ENCODE data around the gene MED15.
"Not testable (repeated sequence)": the region's sequence is repeated elsewhere in the genome, so short reads cannot be mapped to it uniquely, and the experiment has no call there.

The MED15 gene

DNA sequence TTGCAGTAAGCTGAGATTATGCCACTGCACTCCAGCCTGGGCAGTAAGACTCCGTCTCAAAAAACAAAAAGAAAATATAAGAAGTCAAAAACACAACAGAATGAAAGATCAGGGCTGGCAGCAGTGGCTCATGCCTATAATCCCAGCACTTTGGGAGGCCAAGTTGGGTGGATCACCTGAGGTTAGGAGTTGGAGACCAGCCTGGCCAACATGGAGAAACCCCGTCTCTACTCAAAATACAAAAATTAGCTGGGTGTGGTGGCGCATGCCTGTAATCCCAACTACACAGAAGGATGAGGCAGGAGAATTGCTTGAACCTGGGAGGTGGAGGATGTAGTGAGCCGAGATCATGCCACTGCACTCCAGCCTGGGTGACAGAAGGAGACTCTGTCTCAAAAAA lies 87.1 kb downstream of the MED15 start:
- in situ Hi-C loops (cut with MboI; ENCODE audit: low sequenced_read_pairs) = not testable (repeated sequence)

DNA sequence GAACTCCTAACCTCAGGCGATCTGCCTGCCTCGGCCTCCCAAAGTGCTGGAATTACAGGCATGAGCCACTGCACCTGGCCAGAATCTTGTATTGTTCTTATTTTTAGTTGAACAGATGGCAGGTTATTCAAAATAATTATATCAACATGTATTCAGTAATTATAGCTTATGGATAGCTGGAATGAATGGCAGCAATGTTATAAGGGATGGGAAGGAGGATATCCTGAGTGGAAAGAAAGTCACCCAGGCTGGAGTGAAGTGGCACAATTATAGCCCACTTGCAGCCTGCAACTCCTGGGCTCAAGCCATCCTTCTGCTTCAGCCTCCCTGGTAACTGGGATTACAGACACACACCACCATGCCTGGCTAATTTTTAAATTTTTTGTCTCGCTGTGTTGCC lies 88.1 kb downstream of the MED15 start:
- in situ Hi-C loops (cut with MboI; ENCODE audit: low sequenced_read_pairs) = no loop called here

DNA sequence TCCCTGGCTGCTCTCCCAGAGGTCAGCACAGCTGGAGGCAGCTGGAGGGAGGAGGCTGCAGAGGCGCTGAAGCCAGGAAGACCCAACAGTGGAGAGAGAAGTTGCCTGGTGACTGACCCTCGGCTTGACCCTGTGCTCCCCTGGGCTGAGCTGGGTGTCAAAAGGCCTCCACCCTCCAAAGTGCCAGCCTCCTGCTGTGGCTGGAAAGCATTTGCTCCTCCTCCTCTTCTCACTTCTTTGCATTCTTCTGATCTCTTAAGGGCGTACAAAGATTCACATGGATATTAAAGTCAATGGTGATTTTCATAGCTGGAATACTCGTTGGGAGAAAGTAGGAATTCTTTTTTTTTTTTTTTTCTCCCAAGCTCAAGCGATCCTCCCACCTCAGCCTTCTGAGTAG lies 91.7 kb downstream of the MED15 start:
- in situ Hi-C loops (cut with MboI; ENCODE audit: low sequenced_read_pairs) = no loop called here

DNA sequence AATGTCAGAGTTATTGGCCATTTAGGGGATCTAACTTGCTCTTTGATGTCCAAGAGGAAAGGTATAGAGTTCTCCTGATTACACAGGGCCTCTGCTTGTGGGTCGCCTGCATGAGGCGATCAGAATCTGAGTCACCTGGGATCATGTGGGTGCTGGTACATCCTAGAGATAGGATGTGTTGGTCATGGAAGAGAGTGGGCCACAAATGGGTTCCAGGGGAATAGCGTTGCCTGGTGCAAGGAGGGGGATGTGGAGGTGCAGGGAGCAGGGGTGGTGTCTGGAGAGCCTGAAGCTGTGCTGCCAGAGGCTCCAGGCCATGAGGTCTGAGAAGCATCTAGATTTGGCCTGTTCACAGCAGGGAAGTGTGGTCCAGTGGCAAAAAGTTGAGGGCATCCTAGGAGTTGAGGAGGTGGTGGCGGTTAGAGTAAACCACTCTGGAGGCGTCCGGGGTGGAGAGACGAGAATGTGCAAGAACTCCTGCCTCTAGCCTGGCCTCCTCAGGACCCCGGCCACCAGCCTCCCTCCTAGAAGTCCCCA lies 92.8 kb downstream of the MED15 start:
- in situ Hi-C loops (cut with MboI; ENCODE audit: low sequenced_read_pairs) = no loop called here

DNA sequence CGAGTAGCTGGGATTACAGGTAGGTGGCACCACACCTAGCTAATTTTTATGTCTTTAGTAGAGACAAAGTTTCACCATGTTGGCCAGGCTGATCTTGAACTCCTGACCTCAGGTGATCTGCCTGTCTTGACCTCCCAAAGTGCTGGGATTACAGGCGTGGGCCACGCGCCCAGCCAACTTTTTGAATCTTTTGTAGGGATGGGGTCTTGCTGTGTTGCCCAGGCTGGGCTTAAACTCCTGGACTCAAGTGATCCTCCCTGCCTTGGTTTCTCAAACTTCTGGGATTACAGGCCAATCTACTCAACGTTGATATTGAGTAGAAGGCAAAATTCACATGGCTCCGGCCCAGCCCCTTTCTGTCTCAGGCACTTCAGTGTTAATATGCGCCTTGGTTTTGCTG lies 93.9 kb downstream of the MED15 start:
- in situ Hi-C loops (cut with MboI; ENCODE audit: low sequenced_read_pairs) = no loop called here

DNA sequence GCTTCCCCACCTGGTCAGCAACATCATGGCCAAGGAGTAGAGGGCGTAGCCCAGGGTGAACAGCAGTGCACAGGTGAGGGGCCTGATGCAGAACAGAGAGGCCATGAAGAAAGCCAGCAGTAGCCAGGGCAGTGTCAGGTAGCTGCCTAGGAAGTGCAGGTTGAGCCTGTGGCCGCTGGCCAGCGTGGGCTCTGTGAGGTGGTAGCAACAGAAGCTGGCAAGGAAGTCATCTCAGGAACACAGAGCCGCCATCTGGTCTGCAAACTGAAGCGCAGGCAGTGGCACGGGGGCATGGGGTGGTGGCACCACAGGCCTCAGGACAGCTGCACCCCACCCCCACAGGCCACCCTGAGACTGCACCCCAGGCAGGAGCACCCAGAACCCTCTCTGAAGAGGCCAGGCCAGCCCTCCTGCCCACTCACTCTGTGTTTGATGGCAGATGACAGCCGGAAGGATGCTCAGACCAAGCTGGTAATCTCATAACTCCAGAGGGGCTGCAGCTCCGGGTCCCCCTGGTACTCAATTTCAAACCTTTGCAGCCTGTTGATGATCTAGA lies 95.3 kb downstream of the MED15 start:
- in situ Hi-C loops (cut with MboI; ENCODE audit: low sequenced_read_pairs) = no loop called here

DNA sequence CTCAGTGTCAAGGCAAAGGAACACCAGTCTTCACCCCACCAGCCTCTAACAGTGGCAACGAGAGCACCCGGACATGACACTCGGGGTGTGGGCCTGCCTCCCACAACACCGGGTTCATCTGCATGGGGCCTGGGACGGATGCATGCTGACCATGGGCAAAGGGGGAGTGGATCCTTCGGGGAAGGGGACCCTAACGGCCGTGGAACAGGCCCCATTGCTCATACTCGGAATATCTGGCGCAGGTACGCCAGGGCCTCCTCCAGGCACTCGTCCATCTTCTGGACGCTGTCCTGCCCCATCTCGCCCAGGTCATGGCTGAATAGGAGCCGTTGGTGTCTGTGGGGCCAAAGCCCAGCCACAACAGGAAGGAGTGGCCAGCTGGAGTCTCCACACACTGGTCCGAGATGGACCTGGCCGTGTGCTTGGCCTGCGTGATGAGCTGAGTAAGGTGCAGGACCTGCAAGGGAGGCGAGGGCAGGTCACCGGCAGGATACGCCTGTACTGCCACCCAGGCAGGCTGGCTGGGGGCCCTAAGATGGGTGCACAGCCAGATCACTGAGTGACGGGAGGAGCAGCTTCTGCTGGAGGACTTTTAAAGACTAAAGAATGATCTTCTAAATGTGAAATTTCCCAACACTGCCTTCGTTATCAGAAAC lies 96.8 kb downstream of the MED15 start:
- in situ Hi-C loops (cut with MboI; ENCODE audit: low sequenced_read_pairs) = no loop called here

DNA sequence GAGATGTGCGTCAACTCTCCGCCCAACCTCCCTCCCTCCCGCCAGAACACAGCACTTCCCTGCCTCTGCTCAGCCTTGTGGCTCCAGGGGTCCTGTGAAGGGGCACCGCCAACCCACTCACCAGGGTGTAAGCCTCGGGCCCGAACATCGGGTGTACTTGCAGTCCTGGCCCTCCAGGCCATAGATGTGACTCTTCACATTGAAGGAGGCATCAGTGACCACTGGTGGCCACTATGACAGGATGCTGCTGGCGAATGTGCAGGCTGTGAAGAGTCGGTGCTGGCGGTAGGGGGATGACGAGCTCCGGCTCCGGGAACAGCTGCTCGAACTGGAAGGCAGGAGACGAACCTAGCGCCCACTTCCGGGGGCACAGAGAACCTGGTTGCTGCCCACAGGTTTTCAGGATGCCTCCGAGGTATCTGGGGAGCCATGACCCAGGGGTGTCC lies 97.4 kb downstream of the MED15 start:
- in situ Hi-C loops (cut with MboI; ENCODE audit: low sequenced_read_pairs) = no loop called here

DNA sequence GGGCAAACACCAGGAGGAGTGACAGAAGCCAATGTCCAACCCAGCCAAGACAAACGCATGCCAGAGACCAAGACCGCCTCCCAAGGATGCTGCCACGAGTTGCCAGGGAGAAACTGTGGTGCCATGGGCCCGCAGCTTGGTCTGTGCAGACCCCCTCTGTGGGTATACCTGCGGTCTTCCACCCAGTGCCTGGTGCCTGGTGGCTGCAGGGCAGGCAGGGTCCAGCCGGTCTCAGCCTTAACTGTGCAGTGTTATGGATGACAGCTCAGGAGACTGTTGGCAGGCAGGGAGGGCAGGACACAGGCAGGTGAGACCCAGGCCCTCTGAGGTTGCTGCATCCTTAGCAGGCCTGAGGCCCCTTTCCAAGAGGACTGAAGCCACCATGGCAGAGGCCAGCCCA lies 97.9 kb downstream of the MED15 start:
- in situ Hi-C loops (cut with MboI; ENCODE audit: low sequenced_read_pairs) = no loop called here

- in situ Hi-C loops (cut with MboI; ENCODE audit: low sequenced_read_pairs) = no loop called here
These were observed 98.8 kb downstream of the MED15 start for GRCh38 chr22:20606041-20606783.

DNA sequence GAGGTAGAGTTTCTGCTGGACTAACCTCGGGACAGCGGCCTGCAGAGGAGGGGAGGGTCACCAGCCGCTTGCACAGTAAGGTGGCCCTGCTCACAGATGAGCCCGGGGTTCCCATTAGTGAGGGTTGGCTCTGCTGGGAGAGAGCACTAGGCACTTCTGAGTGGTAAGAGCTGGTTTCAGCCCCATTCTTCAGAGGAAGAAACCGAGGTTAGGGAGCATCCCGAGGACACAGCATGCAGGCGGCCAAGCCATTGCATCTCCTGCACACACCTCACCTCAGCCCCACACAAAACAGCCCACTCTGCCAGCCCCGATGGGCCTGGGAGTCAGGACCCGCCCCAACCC lies 99.3 kb downstream of the MED15 start:
- in situ Hi-C loops (cut with MboI; ENCODE audit: low sequenced_read_pairs) = no loop called here

- in situ Hi-C loops (cut with MboI; ENCODE audit: low sequenced_read_pairs) = no loop called here
These were observed 99.9 kb downstream of the MED15 start for GRCh38 chr22:20607157-20607907.

DNA sequence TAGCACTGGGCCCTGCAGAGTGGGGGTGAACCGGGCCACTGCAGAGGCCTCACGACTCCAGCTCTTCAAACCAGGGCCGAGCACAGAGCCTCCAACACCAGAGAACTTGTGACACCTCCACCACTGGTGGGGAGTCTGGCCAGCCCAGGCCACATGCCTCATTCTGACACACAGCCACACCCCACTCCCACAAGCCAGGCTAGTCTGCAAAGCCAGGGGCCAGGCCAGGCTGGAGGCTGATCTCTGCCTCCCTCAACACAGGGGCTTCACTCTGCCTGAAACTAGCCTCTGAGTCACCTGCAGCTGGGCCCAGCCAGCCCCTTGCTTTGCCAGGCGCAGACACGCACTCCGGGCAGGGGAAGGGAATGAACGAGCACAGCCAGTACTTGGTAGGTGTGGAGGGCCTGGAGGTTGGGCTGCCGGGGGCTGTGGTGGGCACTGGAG lies 102.9 kb downstream of the MED15 start:
- in situ Hi-C loops (cut with MboI; ENCODE audit: low sequenced_read_pairs) = no loop called here

- in situ Hi-C loops (cut with MboI; ENCODE audit: low sequenced_read_pairs) = no loop called here
These were observed 103.3 kb downstream of the MED15 start for GRCh38 chr22:20610757-20611156.

DNA sequence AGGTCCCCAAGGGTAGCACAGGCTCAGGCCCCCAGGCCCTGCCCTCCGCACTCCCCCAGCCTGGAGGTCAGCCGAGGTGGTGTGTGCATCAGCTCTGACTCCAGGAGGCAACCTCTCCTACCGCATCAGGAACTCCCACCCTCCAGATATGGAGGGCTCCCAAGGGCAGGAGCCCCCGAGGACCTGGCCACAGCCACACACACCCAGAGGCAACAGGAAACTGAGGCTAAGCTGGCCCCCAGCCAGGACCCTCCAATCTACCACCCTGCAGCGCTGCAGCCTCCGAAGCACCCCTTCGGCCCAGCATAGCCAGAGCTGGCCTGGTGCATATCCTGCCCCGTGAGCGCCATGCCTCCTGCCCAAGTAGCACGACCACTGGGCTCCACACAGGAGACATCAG lies 104.0 kb downstream of the MED15 start:
- in situ Hi-C loops (cut with MboI; ENCODE audit: low sequenced_read_pairs) = no loop called here

DNA sequence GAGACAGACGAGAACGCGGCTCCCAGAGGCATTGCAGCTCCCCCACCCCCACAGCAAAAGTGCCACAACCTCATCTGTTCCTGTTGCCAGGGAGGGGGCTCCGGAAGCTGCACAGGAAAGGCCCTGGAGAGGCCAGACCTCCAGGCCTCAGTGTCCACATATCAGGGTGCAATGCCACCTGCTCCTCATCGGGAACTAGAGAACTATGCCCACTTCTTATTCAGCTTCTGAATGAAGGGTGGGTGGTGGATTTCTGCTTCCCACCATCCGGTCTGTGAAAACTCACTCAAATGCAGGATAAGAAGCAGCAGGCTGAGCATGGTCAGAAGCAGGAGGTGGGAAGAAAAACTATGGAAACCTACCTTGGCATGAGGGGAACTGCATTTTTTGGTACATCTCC lies 105.9 kb downstream of the MED15 start:
- in situ Hi-C loops (cut with MboI; ENCODE audit: low sequenced_read_pairs) = no loop called here

- in situ Hi-C loops (cut with MboI; ENCODE audit: low sequenced_read_pairs) = no loop called here
These were observed 107.6 kb downstream of the MED15 start for GRCh38 chr22:20615021-20615420.

- in situ Hi-C loops (cut with MboI; ENCODE audit: low sequenced_read_pairs) = no loop called here
These were observed 108.4 kb downstream of the MED15 start for GRCh38 chr22:20615533-20616450.

GRCh38 chr22:20616451-20617043 lies 109.1 kb downstream of the MED15 start:
- in situ Hi-C loops (cut with MboI; ENCODE audit: low sequenced_read_pairs) = no loop called here

- in situ Hi-C loops (cut with MboI; ENCODE audit: low sequenced_read_pairs) = no loop called here
These were observed 111.1 kb downstream of the MED15 start for GRCh38 chr22:20618488-20618887.

Measured in HL-60/S4 treated with retinoic acid at 250 ng/mL for 4 days and 3 days (cell line).